A673 (cell line): ENCODE results near the gene ZNF622.

ENCODE experiments used
- EZH2 ChIP-seq: fragments of 200-600 bp; sonication (generic); IDR thresholded peaks from 2 replicates; pipeline ENCODE4 v1.6.1; 2017; ENCODE audit warnings: borderline replicate concordance, low read depth, mild to moderate bottlenecking, mixed read lengths, antibody characterized with exemption, low read length; ENCODE audit not compliant: poor library complexity, severe bottlenecking
- TF ChIP-seq, protein P1 (sequence below): fragments of 300-800, 200-600 bp; sonication (generic); conservative IDR thresholded peaks from 2 replicates; pipeline ENCODE4 v1.5.1; 2017; ENCODE audit warnings: low read depth, mild to moderate bottlenecking, antibody characterized with exemption, low read length, moderate library complexity, mixed read lengths

GRCh38 chr5:16492398-16493140 lies 27.0 kb upstream of the ZNF622 start:
- TF ChIP-seq, protein P1, sequence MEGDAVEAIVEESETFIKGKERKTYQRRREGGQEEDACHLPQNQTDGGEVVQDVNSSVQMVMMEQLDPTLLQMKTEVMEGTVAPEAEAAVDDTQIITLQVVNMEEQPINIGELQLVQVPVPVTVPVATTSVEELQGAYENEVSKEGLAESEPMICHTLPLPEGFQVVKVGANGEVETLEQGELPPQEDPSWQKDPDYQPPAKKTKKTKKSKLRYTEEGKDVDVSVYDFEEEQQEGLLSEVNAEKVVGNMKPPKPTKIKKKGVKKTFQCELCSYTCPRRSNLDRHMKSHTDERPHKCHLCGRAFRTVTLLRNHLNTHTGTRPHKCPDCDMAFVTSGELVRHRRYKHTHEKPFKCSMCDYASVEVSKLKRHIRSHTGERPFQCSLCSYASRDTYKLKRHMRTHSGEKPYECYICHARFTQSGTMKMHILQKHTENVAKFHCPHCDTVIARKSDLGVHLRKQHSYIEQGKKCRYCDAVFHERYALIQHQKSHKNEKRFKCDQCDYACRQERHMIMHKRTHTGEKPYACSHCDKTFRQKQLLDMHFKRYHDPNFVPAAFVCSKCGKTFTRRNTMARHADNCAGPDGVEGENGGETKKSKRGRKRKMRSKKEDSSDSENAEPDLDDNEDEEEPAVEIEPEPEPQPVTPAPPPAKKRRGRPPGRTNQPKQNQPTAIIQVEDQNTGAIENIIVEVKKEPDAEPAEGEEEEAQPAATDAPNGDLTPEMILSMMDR = no peak
- TF ChIP-seq EZH2 = no peak
